Trophoblast cell (in vitro differentiated cells and primary cell): ENCODE measurements around the gene ZG16.
A peak's percentile ranks its signal among the peaks of the same experiment; 100 is the strongest.

Experiments
- DNase-seq, 2 donors: peaks; one replicate each; pipeline ENCODE4 v3.0.0-alpha.2; 2016
- H2AFZ ChIP-seq: 2 replicates; pipeline ENCODE4 v1.6.1; 2013; ENCODE audit warnings: low read length, moderate library complexity, mild to moderate bottlenecking; ENCODE audit not compliant: insufficient read depth, poor library complexity
- H2AK5ac ChIP-seq: 2 replicates; pipeline ENCODE4 v1.6.1; 2013; ENCODE audit warnings: mild to moderate bottlenecking, low read length
- H2BK120ac ChIP-seq: 2 replicates; pipeline ENCODE4 v1.6.1; 2013; ENCODE audit warnings: low read length, mild to moderate bottlenecking, moderate library complexity; ENCODE audit not compliant: insufficient read depth, poor library complexity
- H2BK12ac ChIP-seq: 2 replicates; pipeline ENCODE4 v1.6.1; 2013; ENCODE audit warnings: mild to moderate bottlenecking, low read length, moderate library complexity
- H2BK5ac ChIP-seq: 2 replicates; pipeline ENCODE4 v1.6.1; 2013; ENCODE audit warnings: low read length, low read depth, moderate library complexity, mild to moderate bottlenecking; ENCODE audit not compliant: poor library complexity
- H3K14ac ChIP-seq: 2 replicates; pipeline ENCODE4 v1.6.1; 2013; ENCODE audit warnings: mild to moderate bottlenecking, low read length
- H3K18ac ChIP-seq: 2 replicates; pipeline ENCODE4 v1.6.1; 2013; ENCODE audit warnings: mild to moderate bottlenecking, low read length
- H3K23ac ChIP-seq: 2 replicates; pipeline ENCODE4 v1.6.1; 2013; ENCODE audit warnings: low read length
- H3K27ac ChIP-seq: 2 replicates; pipeline ENCODE4 v1.5.1; 2013; ENCODE audit warnings: low read depth, mild to moderate bottlenecking, inconsistent platforms, low read length, moderate library complexity
- H3K27me3 ChIP-seq: 2 replicates; pipeline ENCODE4 v1.6.1; 2013; ENCODE audit warnings: inconsistent platforms, mild to moderate bottlenecking, low read length, moderate library complexity; ENCODE audit not compliant: insufficient read depth
- H3K36me3 ChIP-seq, 2 experiments: 1 replicate in 1 of 2; 2 replicates in 1 of 2; pipeline ENCODE4 v1.6.1; 2013; ENCODE audit warnings: low read length in 2 of 2, mild to moderate bottlenecking in 2 of 2, moderate library complexity in 1 of 2; ENCODE audit not compliant: insufficient read depth in 2 of 2, control insufficient read depth in 1 of 2
- H3K4ac ChIP-seq: 2 replicates; pipeline ENCODE4 v1.6.1; 2013; ENCODE audit warnings: low read depth, mild to moderate bottlenecking, low read length, moderate library complexity
- H3K4me1 ChIP-seq, 2 experiments: 1 replicate in 1 of 2; 2 replicates in 1 of 2; pipeline ENCODE4 v1.6.1; 2013; ENCODE audit warnings: low read length in 2 of 2, mild to moderate bottlenecking in 2 of 2, moderate library complexity in 1 of 2; ENCODE audit not compliant: insufficient read depth in 2 of 2, control insufficient read depth in 1 of 2
- H3K4me2 ChIP-seq: 2 replicates; pipeline ENCODE4 v1.6.1; 2013; ENCODE audit warnings: inconsistent platforms, mild to moderate bottlenecking, low read length, moderate library complexity
- H3K4me3 ChIP-seq: 2 replicates; pipeline ENCODE4 v1.5.1; 2013; ENCODE audit warnings: mild to moderate bottlenecking, low read depth, low read length, inconsistent platforms
- H3K79me1 ChIP-seq: one replicate; pipeline ENCODE4 v1.6.1; 2013; ENCODE audit warnings: low read length
- H3K79me2 ChIP-seq: 2 replicates; pipeline ENCODE4 v1.6.1; 2013; ENCODE audit warnings: low read length, mild to moderate bottlenecking; ENCODE audit not compliant: control insufficient read depth, insufficient read depth, poor library complexity
- H3K9ac ChIP-seq: 2 replicates; pipeline ENCODE4 v1.6.1; 2013; ENCODE audit warnings: mild to moderate bottlenecking, low read length
- H3K9me3 ChIP-seq: 2 replicates; pipeline ENCODE4 v1.6.1; 2013; ENCODE audit warnings: low read depth, mild to moderate bottlenecking, control low read depth, inconsistent platforms, low read length; ENCODE audit not compliant: insufficient read depth
- H4K12ac ChIP-seq: 2 replicates; pipeline ENCODE4 v1.6.1; 2013; ENCODE audit warnings: low read depth, mild to moderate bottlenecking, low read length, moderate library complexity
- H4K8ac ChIP-seq: 2 replicates; pipeline ENCODE4 v1.6.1; 2013; ENCODE audit warnings: low read depth, mild to moderate bottlenecking, low read length, moderate library complexity
- H4K91ac ChIP-seq: one replicate; pipeline ENCODE4 v1.6.1; 2013; ENCODE audit warnings: low read depth, mild to moderate bottlenecking, low read length, moderate library complexity
- WGBS: extraction: QIAGEN DNeasy Blood & Tissue Kit; methylation state at CpG from one replicate; pipeline ENCODE4 v1.1.7; 2013; ENCODE audit warnings: missing lambda C conversion rate; ENCODE audit not compliant: insufficient read length, insufficient coverage; ENCODE audit errors: extremely low coverage; 5-methylcytosine and 5-hydroxymethylcytosine counted together

The ZG16 gene

GRCh38 chr16:29811896-29812665 lies 34.0 kb downstream of the ZG16 start, which contains the start of gene PRRT2:
PRRT2 (plus strand) TSS chr16:29812193; CDS start chr16:29813055, 862 bp downstream.
- Histone ChIP-seq H3K79me2 (peaks cover 27% of the 10 kb centered on the region), H3K18ac (peak within 1 kb of the TSS; percentile 12), H4K12ac (no peak within 1 kb of the TSS), H2BK120ac (peak within 1 kb of the TSS; percentile 5), H3K27ac (peak within 1 kb of the TSS; percentile 83), H4K8ac (peak within 1 kb of the TSS; percentile 27), H2BK12ac (no peak within 1 kb of the TSS), H3K79me1 (peaks cover 32% of the 10 kb centered on the region), H3K4me2 (peak within 1 kb of the TSS; percentile 75), H3K4me1 (peaks cover 19 to 47% of the 10 kb centered on the region in 2 experiments), H3K14ac (peak within 1 kb of the TSS; percentile 40), H2AK5ac (peak within 1 kb of the TSS; percentile 38), H3K4ac (peak within 1 kb of the TSS; percentile 5), H3K4me3 (peak within 1 kb of the TSS; percentile 41), H2AFZ (peak within 1 kb of the TSS; percentile 58), H3K9ac (peak within 1 kb of the TSS; percentile 30), H3K36me3 (peaks cover 23 to 25% of the 10 kb centered on the region in 2 experiments), H4K91ac (peak within 1 kb of the TSS; percentile 59), H3K23ac (no peak within 1 kb of the TSS), H3K9me3 (peaks cover 4% of the 10 kb centered on the region), H3K27me3 (no peaks in the 10 kb centered on the region), H2BK5ac (peak within 1 kb of the TSS; percentile 43)
- DNase-seq = peak; percentile 65 to 67
- whole genome bisulfite sequencing = no CpG with 5 or more reads among the region's 69 CpGs

DNA sequence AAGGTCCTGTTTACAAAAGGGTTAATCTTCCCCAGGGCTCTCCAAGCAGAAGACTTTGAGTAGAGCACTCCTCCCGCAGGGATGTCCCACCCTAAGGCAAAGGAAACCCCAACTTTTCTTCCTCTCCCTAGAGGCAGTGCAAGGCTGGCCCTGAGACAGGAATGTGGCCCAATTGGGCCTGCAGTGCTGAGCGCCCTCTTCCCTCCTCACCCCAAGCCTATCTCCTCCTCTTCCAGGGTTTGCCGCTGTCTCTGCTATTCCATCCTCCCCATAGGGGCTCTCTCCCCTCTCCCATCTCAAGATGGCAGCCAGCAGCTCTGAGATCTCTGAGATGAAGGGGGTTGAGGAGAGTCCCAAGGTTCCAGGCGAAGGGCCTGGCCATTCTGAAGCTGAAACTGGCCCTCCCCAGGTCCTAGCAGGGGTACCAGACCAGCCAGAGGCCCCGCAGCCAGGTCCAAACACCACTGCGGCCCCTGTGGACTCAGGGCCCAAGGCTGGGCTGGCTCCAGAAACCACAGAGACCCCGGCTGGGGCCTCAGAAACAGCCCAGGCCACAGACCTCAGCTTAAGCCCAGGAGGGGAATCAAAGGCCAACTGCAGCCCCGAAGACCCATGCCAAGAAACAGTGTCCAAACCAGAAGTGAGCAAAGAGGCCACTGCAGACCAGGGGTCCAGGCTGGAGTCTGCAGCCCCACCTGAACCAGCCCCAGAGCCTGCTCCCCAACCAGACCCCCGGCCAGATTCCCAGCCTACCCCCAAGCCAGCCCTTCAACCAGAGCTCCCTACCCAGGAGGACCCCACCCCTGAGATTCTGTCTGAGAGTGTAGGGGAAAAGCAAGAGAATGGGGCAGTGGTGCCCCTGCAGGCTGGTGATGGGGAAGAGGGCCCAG lies 34.9 kb downstream of the ZG16 start:
- H4K12ac ChIP-seq = no peak overlapping the region
- no peak overlapping the region for H3K23ac ChIP-seq
- no peak overlapping the region for H3K18ac ChIP-seq
- H3K4me2 ChIP-seq = peak overlapping the region; percentile 75
- no peak overlapping the region for H2AK5ac ChIP-seq
- WGBS = no CpG with 5 or more reads among the region's 9 CpGs
- peaks cover 24% of the 10 kb centered on the region for H3K79me1 ChIP-seq
- no peak overlapping the region for H2AFZ ChIP-seq
- no peak overlapping the region for H3K9ac ChIP-seq
- H3K4me1 ChIP-seq = peaks cover 19 to 49% of the 10 kb centered on the region in 2 experiments
- H3K9me3 ChIP-seq = peaks cover 3% of the 10 kb centered on the region
- no peak overlapping the region for H3K27ac ChIP-seq
- H4K91ac ChIP-seq = no peak overlapping the region
- peaks cover 20 to 21% of the 10 kb centered on the region in 2 experiments for H3K36me3 ChIP-seq
- H2BK12ac ChIP-seq = no peak overlapping the region
- peaks cover 19% of the 10 kb centered on the region for H3K79me2 ChIP-seq
- no peak overlapping the region for H2BK120ac ChIP-seq
- H3K4ac ChIP-seq = no peak overlapping the region
- no peaks in the 10 kb centered on the region for H3K27me3 ChIP-seq
- H3K4me3 ChIP-seq = no peak overlapping the region
- no peak overlapping the region for H4K8ac ChIP-seq
- H3K14ac ChIP-seq = no peak overlapping the region
- no peak for DNase-seq
- no peak overlapping the region for H2BK5ac ChIP-seq

GRCh38 chr16:29813644-29814562 lies 35.8 kb downstream of the ZG16 start:
- no peak overlapping the region for H4K8ac ChIP-seq
- no peaks in the 10 kb centered on the region for H3K27me3 ChIP-seq
- H3K23ac ChIP-seq = no peak overlapping the region
- peaks cover 13% of the 10 kb centered on the region for H3K79me2 ChIP-seq
- peaks cover 3% of the 10 kb centered on the region for H3K9me3 ChIP-seq
- peaks cover 23% of the 10 kb centered on the region for H3K79me1 ChIP-seq
- no peak overlapping the region for H4K12ac ChIP-seq
- peaks cover 18 to 22% of the 10 kb centered on the region in 2 experiments for H3K36me3 ChIP-seq
- no peak overlapping the region for H3K18ac ChIP-seq
- no peak overlapping the region for H3K9ac ChIP-seq
- no peak overlapping the region for H4K91ac ChIP-seq
- H3K4me3 ChIP-seq = no peak overlapping the region
- peaks cover 16 to 43% of the 10 kb centered on the region in 2 experiments for H3K4me1 ChIP-seq
- no CpG with 5 or more reads among the region's 24 CpGs for WGBS
- H3K4me2 ChIP-seq = no peak overlapping the region
- no peak overlapping the region for H2BK5ac ChIP-seq
- H3K4ac ChIP-seq = no peak overlapping the region
- no peak overlapping the region for H3K27ac ChIP-seq
- DNase-seq = no peak
- no peak overlapping the region for H2AFZ ChIP-seq
- H3K14ac ChIP-seq = no peak overlapping the region
- H2BK120ac ChIP-seq = no peak overlapping the region
- no peak overlapping the region for H2AK5ac ChIP-seq
- H2BK12ac ChIP-seq = no peak overlapping the region

GRCh38 chr16:29814592-29814991 lies 36.5 kb downstream of the ZG16 start:
- H3K18ac ChIP-seq = no peak overlapping the region
- H2BK120ac ChIP-seq = no peak overlapping the region
- peaks cover 23% of the 10 kb centered on the region for H3K79me1 ChIP-seq
- H3K27me3 ChIP-seq = no peaks in the 10 kb centered on the region
- peak overlapping the region; percentile 62 for H3K4me2 ChIP-seq
- peaks cover 17 to 20% of the 10 kb centered on the region in 2 experiments for H3K36me3 ChIP-seq
- no peak overlapping the region for H3K14ac ChIP-seq
- no CpG with 5 or more reads among the region's 5 CpGs for WGBS
- H3K27ac ChIP-seq = no peak overlapping the region
- H3K4me1 ChIP-seq = peaks cover 13 to 37% of the 10 kb centered on the region in 2 experiments
- H4K8ac ChIP-seq = no peak overlapping the region
- peaks cover 9% of the 10 kb centered on the region for H3K79me2 ChIP-seq
- H3K4ac ChIP-seq = no peak overlapping the region
- H4K12ac ChIP-seq = no peak overlapping the region
- no peak for DNase-seq
- H3K4me3 ChIP-seq = no peak overlapping the region
- no peak overlapping the region for H2AK5ac ChIP-seq
- no peak overlapping the region for H3K9ac ChIP-seq
- H3K9me3 ChIP-seq = no peaks in the 10 kb centered on the region
- H4K91ac ChIP-seq = peak overlapping the region; percentile 28
- H2AFZ ChIP-seq = no peak overlapping the region
- no peak overlapping the region for H2BK5ac ChIP-seq
- H3K23ac ChIP-seq = no peak overlapping the region
- no peak overlapping the region for H2BK12ac ChIP-seq
